ENCODE data around the gene FGFBP1. TPM values are rescaled to one million over a fixed set of nuclear protein-coding genes. Genes with fewer than 3 reads are reported as not detected.
"Not testable (repeated sequence)": the region's sequence is repeated elsewhere in the genome, so short reads cannot be mapped to it uniquely, and the experiment has no call there.

FGFBP1 gene
- total RNA-seq, 6 donors from 2014 or later, result 3.1 to 14.4 (median 4.9) TPM; not detected in 2

- Histone ChIP-seq H3K9me3 (no peaks in the 10 kb centered on the region), H3K27ac (no peak overlapping the region), H3K4me1 (peaks cover 0 to 4% (median 0%) of the 10 kb centered on the region in 4 donors), H3K36me3 (no peaks in the 10 kb centered on the region), H3K27me3 (no peaks in the 10 kb centered on the region), H3K4me3 (no peak overlapping the region)
- WGBS, 2 donors, result 91 to 94% methylated on average over 2 of the region's 2 CpGs
- no peak for TF ChIP-seq EP300 (IDR thresholded peaks at IDR 0.05)
- TF ChIP-seq, protein P1, sequence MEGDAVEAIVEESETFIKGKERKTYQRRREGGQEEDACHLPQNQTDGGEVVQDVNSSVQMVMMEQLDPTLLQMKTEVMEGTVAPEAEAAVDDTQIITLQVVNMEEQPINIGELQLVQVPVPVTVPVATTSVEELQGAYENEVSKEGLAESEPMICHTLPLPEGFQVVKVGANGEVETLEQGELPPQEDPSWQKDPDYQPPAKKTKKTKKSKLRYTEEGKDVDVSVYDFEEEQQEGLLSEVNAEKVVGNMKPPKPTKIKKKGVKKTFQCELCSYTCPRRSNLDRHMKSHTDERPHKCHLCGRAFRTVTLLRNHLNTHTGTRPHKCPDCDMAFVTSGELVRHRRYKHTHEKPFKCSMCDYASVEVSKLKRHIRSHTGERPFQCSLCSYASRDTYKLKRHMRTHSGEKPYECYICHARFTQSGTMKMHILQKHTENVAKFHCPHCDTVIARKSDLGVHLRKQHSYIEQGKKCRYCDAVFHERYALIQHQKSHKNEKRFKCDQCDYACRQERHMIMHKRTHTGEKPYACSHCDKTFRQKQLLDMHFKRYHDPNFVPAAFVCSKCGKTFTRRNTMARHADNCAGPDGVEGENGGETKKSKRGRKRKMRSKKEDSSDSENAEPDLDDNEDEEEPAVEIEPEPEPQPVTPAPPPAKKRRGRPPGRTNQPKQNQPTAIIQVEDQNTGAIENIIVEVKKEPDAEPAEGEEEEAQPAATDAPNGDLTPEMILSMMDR (IDR thresholded peaks at IDR 0.05), result no peak
- TF ChIP-seq POLR2A (IDR thresholded peaks at IDR 0.05), result no peak
- TF ChIP-seq POLR2AphosphoS5 (IDR thresholded peaks at IDR 0.05), result no peak
- DNase-seq (no peak), ATAC-seq (ENCODE audit: low FRiP score in 2 of 2) (no peak)
Measured at GRCh38 chr4:15917297-15917696, 21.2 kb downstream of the FGFBP1 start.

GRCh38 chr4:15916358-15916757 is 22.2 kb downstream of the FGFBP1 start:
- not testable (repeated sequence) for DNase-seq; H3K4me3 ChIP-seq; ATAC-seq (ENCODE audit: low FRiP score in 2 of 2); H3K36me3 ChIP-seq; H3K9me3 ChIP-seq; H3K27ac ChIP-seq; H3K27me3 ChIP-seq; H3K4me1 ChIP-seq
- 88 to 91% methylated on average over 9 of the region's 9 CpGs for WGBS, 2 donors

DNA sequence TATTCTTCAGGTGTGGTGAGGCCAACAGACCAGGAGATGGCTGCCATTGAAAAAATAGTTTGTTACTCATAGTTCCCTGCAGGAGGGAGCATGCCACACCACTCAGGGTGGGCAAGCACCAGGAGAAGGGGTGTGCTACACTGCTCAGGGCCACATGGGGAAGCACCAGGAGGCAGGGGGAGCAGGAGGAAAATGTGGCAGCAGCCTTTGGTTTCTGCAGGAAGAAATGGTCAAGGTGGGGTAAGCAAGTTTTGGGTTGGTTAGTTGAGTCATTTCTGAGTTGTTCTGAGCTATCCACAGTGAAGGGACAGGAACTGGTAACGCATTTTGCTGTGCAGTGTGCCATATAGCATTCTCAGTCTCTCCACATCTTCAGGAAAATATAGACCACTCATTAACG is 23.8 kb downstream of the FGFBP1 start:
- H3K4me1 ChIP-seq, result peaks cover 0 to 4% (median 0%) of the 10 kb centered on the region in 4 donors
- 90 to 100% methylated on average over 2 of the region's 2 CpGs for WGBS, 2 donors
- DNase-seq (no peak), ATAC-seq (ENCODE audit: low FRiP score in 2 of 2) (no peak)
- no peak overlapping the region for H3K4me3 ChIP-seq
- H3K9me3 ChIP-seq, result no peaks in the 10 kb centered on the region
- H3K27ac ChIP-seq, result no peak overlapping the region
- H3K36me3 ChIP-seq, result no peaks in the 10 kb centered on the region
- H3K27me3 ChIP-seq, result no peaks in the 10 kb centered on the region
- TF ChIP-seq, protein P1 (IDR thresholded peaks at IDR 0.05), result no peak
- TF ChIP-seq POLR2A (IDR thresholded peaks at IDR 0.05), result no peak
- TF ChIP-seq POLR2AphosphoS5 (IDR thresholded peaks at IDR 0.05), result no peak
- TF ChIP-seq EP300 (IDR thresholded peaks at IDR 0.05), result no peak

DNA sequence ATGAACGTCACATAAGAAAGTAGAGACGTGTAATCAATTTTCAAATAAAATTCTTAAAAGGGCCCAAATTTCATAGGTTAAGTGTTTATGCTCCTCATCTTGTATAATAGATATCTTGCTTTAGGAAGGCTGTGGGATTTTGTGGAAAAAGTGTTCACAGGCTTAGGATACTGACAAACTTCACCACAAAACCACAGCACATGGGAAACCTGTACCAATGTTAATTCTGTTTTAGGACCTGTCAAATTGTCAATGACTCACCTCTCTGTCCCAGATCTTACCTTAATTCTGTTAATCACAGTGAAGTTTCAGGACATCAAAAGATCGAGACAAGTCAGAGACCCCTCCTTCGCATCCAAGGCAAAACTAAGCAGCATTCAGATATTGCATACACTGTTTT is 24.2 kb downstream of the FGFBP1 start:
- Histone ChIP-seq H3K9me3 (no peaks in the 10 kb centered on the region), H3K27ac (no peak overlapping the region), H3K4me3 (no peak overlapping the region), H3K27me3 (no peaks in the 10 kb centered on the region), H3K36me3 (no peaks in the 10 kb centered on the region), H3K4me1 (peaks cover 0 to 4% (median 0%) of the 10 kb centered on the region in 4 donors)
- TF ChIP-seq POLR2AphosphoS5 (IDR thresholded peaks at IDR 0.05) (no peak), EP300 (IDR thresholded peaks at IDR 0.05) (no peak)
- ATAC-seq (ENCODE audit: low FRiP score in 2 of 2) (no peak), DNase-seq (no peak)
- WGBS, 2 donors, result 94 to 96% methylated on average over 4 of the region's 4 CpGs

DNA sequence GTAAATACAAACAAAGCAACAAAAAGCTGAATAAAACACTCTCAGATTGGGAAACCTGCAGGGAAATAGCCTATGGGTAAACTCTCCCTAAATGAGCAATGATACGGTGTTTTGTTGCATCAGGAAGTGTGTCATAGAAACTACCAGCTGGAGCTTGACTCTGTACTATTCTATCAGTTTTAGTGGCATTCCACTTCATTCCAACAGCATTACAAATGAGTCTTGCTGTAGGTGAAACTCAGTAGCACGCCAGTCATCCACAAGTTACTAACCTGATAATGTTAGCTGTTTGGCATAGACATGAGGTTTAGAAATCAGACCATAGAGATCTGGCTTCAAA is 24.9 kb downstream of the FGFBP1 start:
- ATAC-seq (ENCODE audit: low FRiP score in 2 of 2) (no peak), DNase-seq (no peak)
- WGBS, 2 donors, result 56 to 72% methylated on average over 2 of the region's 2 CpGs

More for the DNA sequence above, 24.9 kb downstream of the FGFBP1 start:
- no peak for TF ChIP-seq POLR2AphosphoS5 (IDR thresholded peaks at IDR 0.05)
- TF ChIP-seq EP300 (IDR thresholded peaks at IDR 0.05), result no peak
- TF ChIP-seq, protein P1 (IDR thresholded peaks at IDR 0.05), result no peak
- no peak for TF ChIP-seq POLR2A (IDR thresholded peaks at IDR 0.05)
- H3K9me3 ChIP-seq, result no peaks in the 10 kb centered on the region
- no peak overlapping the region for H3K4me3 ChIP-seq
- H3K27ac ChIP-seq, result no peak overlapping the region
- no peaks in the 10 kb centered on the region for H3K36me3 ChIP-seq
- no peaks in the 10 kb centered on the region for H3K27me3 ChIP-seq
- peaks cover 0 to 4% (median 0%) of the 10 kb centered on the region in 4 donors for H3K4me1 ChIP-seq

Data from upper lobe of left lung (tissue), 6 donors.